ENCODE results near the gene BTNL8. TPM values are rescaled to one million over a fixed set of nuclear protein-coding genes. Genes with fewer than 3 reads are reported as not detected.

BTNL8 gene
- under 1 TPM; 0.11 to 0.50 TPM for total RNA-seq
- polyA plus RNA-seq (ENCODE audit: insufficient read length in 2 of 2), result under 1 TPM in 1 of 2 donors, not detected in 1; 0.39 TPM
- long read RNA-seq, donor 1, result 0 reads
- long read RNA-seq, donor 2, result 0 reads
- long read RNA-seq, donor 3, result 0 reads
- long read RNA-seq, donor 4, result 0 reads

GRCh38 chr5:180898621-180899246 lies at the start of gene BTNL8:
TSS of gene BTNL8 (plus strand) at chr5:180899159. CDS start at chr5:180899311, 152 bp downstream.
- 97% methylated on average over 6 of the region's 9 CpGs for WGBS (ENCODE audit: insufficient coverage)
- Histone ChIP-seq H3K9me3 (ENCODE audit: control insufficient read depth, insufficient read depth, low read length) (peaks cover 3% of the 10 kb centered on the region), H3K27me3 (ENCODE audit: control insufficient read depth, insufficient read depth, low read length) (no peaks in the 10 kb centered on the region), H3K36me3 (ENCODE audit: control insufficient read depth, insufficient read depth, low read length) (no peaks in the 10 kb centered on the region), H3K27ac (ENCODE audit: low read depth, low read length) (no peak within 1 kb of the TSS), H3K4me3 (ENCODE audit: low read depth, low read length) (no peak within 1 kb of the TSS), H3K4me1 (ENCODE audit: control insufficient read depth, insufficient read depth, low read length) (no peaks in the 10 kb centered on the region)
- DNase-seq (ENCODE audit: low read depth in 4 of 6, low spot score in 6 of 6), result no peak

DNA sequence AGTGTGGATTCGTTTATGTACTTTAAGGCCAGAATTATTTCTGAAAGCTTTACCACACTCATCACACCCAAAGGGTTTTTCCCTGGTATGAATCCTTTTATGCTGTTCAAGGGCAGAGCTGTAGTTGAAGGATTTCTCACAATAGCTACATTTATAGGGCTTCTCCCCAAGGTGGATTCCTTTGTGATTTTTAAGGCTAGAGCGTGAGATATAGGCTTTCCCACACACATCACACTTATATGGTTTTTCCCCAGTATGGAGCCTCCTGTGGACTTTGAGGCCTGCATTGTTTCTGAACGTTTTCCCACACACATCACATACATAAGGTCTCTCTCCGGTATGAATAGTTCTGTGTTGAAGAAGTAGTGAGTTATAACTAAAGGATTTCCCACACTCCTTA lies 49.1 kb upstream of the BTNL8 start:
- H3K27ac ChIP-seq (ENCODE audit: low read depth, low read length), result no peak overlapping the region
- no peaks in the 10 kb centered on the region for H3K27me3 ChIP-seq (ENCODE audit: control insufficient read depth, insufficient read depth, low read length)
- H3K4me3 ChIP-seq (ENCODE audit: low read depth, low read length), result no peak overlapping the region
- DNase-seq (ENCODE audit: low read depth in 4 of 6, low spot score in 6 of 6), result no peak
- H3K36me3 ChIP-seq (ENCODE audit: control insufficient read depth, insufficient read depth, low read length), result peaks cover 28% of the 10 kb centered on the region
- WGBS (ENCODE audit: insufficient coverage), result no CpG with 5 or more reads among the region's 4 CpGs
- H3K4me1 ChIP-seq (ENCODE audit: control insufficient read depth, insufficient read depth, low read length), result no peaks in the 10 kb centered on the region
- H3K9me3 ChIP-seq (ENCODE audit: control insufficient read depth, insufficient read depth, low read length), result peaks cover 2% of the 10 kb centered on the region

DNA sequence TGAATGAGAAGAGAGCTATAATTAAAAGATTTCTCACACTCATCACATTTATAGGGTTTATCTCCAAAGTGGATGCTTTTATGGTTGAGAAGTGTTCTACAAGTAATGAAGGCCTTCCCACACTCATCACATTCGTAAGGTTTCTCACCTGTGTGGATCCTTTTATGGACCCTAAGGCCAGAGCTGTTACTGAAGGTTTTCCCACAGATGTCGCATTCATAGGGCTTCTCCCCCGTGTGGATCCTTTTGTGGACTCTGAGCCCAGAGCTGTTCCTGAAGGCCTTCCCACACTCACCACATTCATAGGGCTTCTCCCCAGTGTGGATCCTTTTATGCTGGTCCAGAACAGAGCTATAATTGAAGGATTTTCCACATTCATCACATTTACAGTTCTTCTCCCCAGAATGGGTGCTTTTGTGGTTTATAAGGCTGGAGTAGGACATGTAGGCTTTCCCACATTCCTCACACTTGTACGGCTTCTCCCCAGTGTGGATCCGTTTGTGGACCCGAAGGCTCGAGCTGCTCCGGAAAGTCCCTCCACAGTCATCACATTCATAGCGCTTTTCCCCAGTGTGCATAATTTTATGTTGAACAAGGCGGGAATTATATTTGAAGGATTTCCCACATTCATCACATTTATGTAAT lies 48.4 kb upstream of the BTNL8 start:
- H3K4me1 ChIP-seq (ENCODE audit: control insufficient read depth, insufficient read depth, low read length), result no peaks in the 10 kb centered on the region
- H3K27ac ChIP-seq (ENCODE audit: low read depth, low read length), result no peak overlapping the region
- H3K27me3 ChIP-seq (ENCODE audit: control insufficient read depth, insufficient read depth, low read length), result no peaks in the 10 kb centered on the region
- 83% methylated on average over 1 of the region's 10 CpGs for WGBS (ENCODE audit: insufficient coverage)
- DNase-seq (ENCODE audit: low read depth in 4 of 6, low spot score in 6 of 6), result no peak
- H3K36me3 ChIP-seq (ENCODE audit: control insufficient read depth, insufficient read depth, low read length), result peaks cover 33% of the 10 kb centered on the region
- H3K4me3 ChIP-seq (ENCODE audit: low read depth, low read length), result no peak overlapping the region
- peaks cover 2% of the 10 kb centered on the region for H3K9me3 ChIP-seq (ENCODE audit: control insufficient read depth, insufficient read depth, low read length)

- peaks cover 2% of the 10 kb centered on the region for H3K9me3 ChIP-seq (ENCODE audit: control insufficient read depth, insufficient read depth, low read length)
- no peak for DNase-seq (ENCODE audit: low read depth in 4 of 6, low spot score in 6 of 6)
- H3K36me3 ChIP-seq (ENCODE audit: control insufficient read depth, insufficient read depth, low read length), result peaks cover 32% of the 10 kb centered on the region
- H3K4me1 ChIP-seq (ENCODE audit: control insufficient read depth, insufficient read depth, low read length), result no peaks in the 10 kb centered on the region
- no CpG with 5 or more reads among the region's 4 CpGs for WGBS (ENCODE audit: insufficient coverage)
- no peak overlapping the region for H3K27ac ChIP-seq (ENCODE audit: low read depth, low read length)
- H3K4me3 ChIP-seq (ENCODE audit: low read depth, low read length), result no peak overlapping the region
- no peaks in the 10 kb centered on the region for H3K27me3 ChIP-seq (ENCODE audit: control insufficient read depth, insufficient read depth, low read length)
Measured at GRCh38 chr5:180852495-180852894, 46.5 kb upstream of the BTNL8 start.

GRCh38 chr5:180853121-180853847 lies 45.7 kb upstream of the BTNL8 start:
- Histone ChIP-seq H3K4me1 (ENCODE audit: control insufficient read depth, insufficient read depth, low read length) (no peaks in the 10 kb centered on the region), H3K27ac (ENCODE audit: low read depth, low read length) (no peak overlapping the region), H3K9me3 (ENCODE audit: control insufficient read depth, insufficient read depth, low read length) (peaks cover 2% of the 10 kb centered on the region), H3K27me3 (ENCODE audit: control insufficient read depth, insufficient read depth, low read length) (no peaks in the 10 kb centered on the region), H3K36me3 (ENCODE audit: control insufficient read depth, insufficient read depth, low read length) (peaks cover 33% of the 10 kb centered on the region), H3K4me3 (ENCODE audit: low read depth, low read length) (no peak overlapping the region)
- WGBS (ENCODE audit: insufficient coverage), result 79% methylated on average over 6 of the region's 13 CpGs
- no peak for DNase-seq (ENCODE audit: low read depth in 4 of 6, low spot score in 6 of 6)

DNA sequence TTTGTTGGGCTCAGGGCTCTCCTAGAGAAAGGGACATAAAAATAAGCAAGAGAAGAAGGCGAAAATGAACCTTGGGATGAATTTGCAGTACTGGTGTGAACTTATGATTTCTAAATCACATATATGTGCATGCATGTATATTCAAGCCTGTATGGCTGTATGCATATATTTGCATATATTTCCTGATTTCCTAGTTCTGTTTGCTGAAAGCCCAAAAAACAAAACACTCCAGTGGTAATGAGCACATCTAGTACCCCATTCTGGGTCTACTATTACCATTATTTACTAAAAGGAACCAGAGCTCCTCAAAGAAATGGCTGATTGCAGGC lies 45.1 kb upstream of the BTNL8 start:
- H3K4me3 ChIP-seq (ENCODE audit: low read depth, low read length), result no peak overlapping the region
- H3K36me3 ChIP-seq (ENCODE audit: control insufficient read depth, insufficient read depth, low read length), result peaks cover 35% of the 10 kb centered on the region

DNA sequence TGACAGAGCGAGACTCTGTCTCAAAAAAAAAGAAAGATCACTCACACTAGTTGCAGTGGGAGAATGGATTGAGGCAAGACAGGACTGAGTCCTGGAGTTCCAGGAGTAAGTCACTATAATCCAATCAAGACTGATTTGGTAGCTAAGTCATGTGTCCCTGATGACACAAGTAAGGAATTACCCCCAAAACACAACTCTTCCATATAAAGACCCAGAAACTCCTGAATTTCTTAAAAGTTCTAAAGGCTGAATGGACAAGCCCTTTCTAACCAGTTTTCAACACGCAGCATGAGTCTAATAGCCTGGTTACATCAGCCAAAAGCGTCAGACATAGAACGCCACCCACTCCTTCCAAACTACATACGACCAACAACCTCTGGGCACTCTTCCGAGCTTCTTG lies 40.4 kb upstream of the BTNL8 start:
- Histone ChIP-seq H3K27me3 (ENCODE audit: control insufficient read depth, insufficient read depth, low read length) (no peaks in the 10 kb centered on the region), H3K4me3 (ENCODE audit: low read depth, low read length) (no peak overlapping the region), H3K9me3 (ENCODE audit: control insufficient read depth, insufficient read depth, low read length) (no peaks in the 10 kb centered on the region), H3K36me3 (ENCODE audit: control insufficient read depth, insufficient read depth, low read length) (peaks cover 13% of the 10 kb centered on the region), H3K4me1 (ENCODE audit: control insufficient read depth, insufficient read depth, low read length) (peaks cover 3% of the 10 kb centered on the region), H3K27ac (ENCODE audit: low read depth, low read length) (no peak overlapping the region)
- 95% methylated on average over 5 of the region's 6 CpGs for WGBS (ENCODE audit: insufficient coverage)
- DNase-seq (ENCODE audit: low read depth in 4 of 6, low spot score in 6 of 6), result no peak

More for the DNA sequence above, 45.1 kb upstream of the BTNL8 start:
- no peaks in the 10 kb centered on the region for H3K27me3 ChIP-seq (ENCODE audit: control insufficient read depth, insufficient read depth, low read length)
- no CpG with 5 or more reads among the region's 1 CpG for WGBS (ENCODE audit: insufficient coverage)
- no peaks in the 10 kb centered on the region for H3K4me1 ChIP-seq (ENCODE audit: control insufficient read depth, insufficient read depth, low read length)
- peaks cover 2% of the 10 kb centered on the region for H3K9me3 ChIP-seq (ENCODE audit: control insufficient read depth, insufficient read depth, low read length)
- H3K27ac ChIP-seq (ENCODE audit: low read depth, low read length), result no peak overlapping the region
- DNase-seq (ENCODE audit: low read depth in 4 of 6, low spot score in 6 of 6), result no peak

DNA sequence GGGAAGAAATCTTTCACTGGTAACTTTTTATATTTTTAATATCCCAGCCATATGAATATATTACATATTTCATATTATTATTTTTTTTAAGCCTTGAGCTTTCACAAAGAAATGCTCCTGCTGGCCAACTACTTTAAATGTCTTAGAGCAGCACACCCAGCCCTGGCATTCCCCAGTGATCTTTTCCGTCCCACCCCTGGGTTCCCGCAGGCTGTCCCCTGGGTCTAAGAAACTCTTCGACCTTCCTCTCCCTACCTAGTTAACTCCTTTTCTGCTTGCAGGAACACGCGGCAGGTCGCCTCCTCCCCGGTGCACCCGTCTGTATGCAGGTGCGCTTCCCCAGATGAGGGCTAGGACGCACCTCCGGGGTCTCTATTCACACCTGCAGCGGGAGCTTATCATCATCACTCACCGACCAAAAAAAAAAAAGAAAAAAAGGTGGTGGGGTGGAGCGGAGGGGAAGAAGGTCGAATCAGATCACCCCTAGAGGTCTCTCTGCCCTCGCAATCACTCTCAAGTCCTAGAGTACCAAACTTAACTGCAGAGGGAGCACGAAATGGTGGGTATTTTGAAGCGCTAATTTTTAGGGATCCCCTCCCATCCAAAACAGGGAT lies 38.6 kb upstream of the BTNL8 start:
- Histone ChIP-seq H3K36me3 (ENCODE audit: control insufficient read depth, insufficient read depth, low read length) (peaks cover 9% of the 10 kb centered on the region), H3K4me1 (ENCODE audit: control insufficient read depth, insufficient read depth, low read length) (peaks cover 3% of the 10 kb centered on the region)
- WGBS (ENCODE audit: insufficient coverage), result 1% methylated on average over 8 of the region's 18 CpGs

More for the DNA sequence above, 38.6 kb upstream of the BTNL8 start:
- Histone ChIP-seq H3K4me3 (ENCODE audit: low read depth, low read length) (peak overlapping the region; percentile 89), H3K27ac (ENCODE audit: low read depth, low read length) (peak overlapping the region; percentile 79), H3K27me3 (ENCODE audit: control insufficient read depth, insufficient read depth, low read length) (no peaks in the 10 kb centered on the region), H3K9me3 (ENCODE audit: control insufficient read depth, insufficient read depth, low read length) (no peaks in the 10 kb centered on the region)
- peak in 3 of 6 donors; percentile 14 to 73 (median 22) for DNase-seq (ENCODE audit: low read depth in 4 of 6, low spot score in 6 of 6)
